Activated CD4-positive, alpha-beta T cell treated with anti-CD3 and anti-CD28 coated beads for 4 hours (primary cell): Measurements from ENCODE around the gene TMEM219.
A peak's percentile ranks its signal among the peaks of the same experiment; 100 is the strongest.
"Not testable (repeated sequence)": the region's sequence is repeated elsewhere in the genome, so short reads cannot be mapped to it uniquely, and the experiment has no call there.

Experiments
- DNase-seq, 2 donors: peaks; one replicate each; pipeline ENCODE4 v3.0.0-alpha.2; 2020

The TMEM219 gene

GRCh38 chr16:29996766-29997250 is 34.9 kb downstream of the TMEM219 start:
- DNase-seq: no peak

- DNase-seq: no peak
Observed at GRCh38 chr16:29999605-30000004, 37.7 kb downstream of the TMEM219 start.

- DNase-seq: no peak
Observed at GRCh38 chr16:30000735-30001631, 39.1 kb downstream of the TMEM219 start.

- DNase-seq: no peak
Observed at GRCh38 chr16:30002614-30003346, 40.9 kb downstream of the TMEM219 start.

- no peak for DNase-seq
Observed at GRCh38 chr16:30003670-30004423, 42.0 kb downstream of the TMEM219 start.

- no peak for DNase-seq
Observed at GRCh38 chr16:30004424-30004776, 42.5 kb downstream of the TMEM219 start.

- no peak for DNase-seq
Observed at GRCh38 chr16:30004811-30005242, 42.9 kb downstream of the TMEM219 start.

- peak; percentile 40 to 48 for DNase-seq
Observed at GRCh38 chr16:30005341-30006094, 43.6 kb downstream of the TMEM219 start.

GRCh38 chr16:30006095-30006473 is 44.2 kb downstream of the TMEM219 start:
- DNase-seq: no peak

- DNase-seq: no peak
Observed at GRCh38 chr16:30006659-30007377, 44.9 kb downstream of the TMEM219 start.

GRCh38 chr16:30007378-30007895 is 45.6 kb downstream of the TMEM219 start:
- DNase-seq: no peak

GRCh38 chr16:30009085-30009862 is 47.4 kb downstream of the TMEM219 start:
- DNase-seq: no peak

- DNase-seq: no peak
Observed at GRCh38 chr16:30009990-30010843, 48.3 kb downstream of the TMEM219 start.

GRCh38 chr16:30010844-30011713 is 49.2 kb downstream of the TMEM219 start, which contains the start of gene DOC2A:
Gene DOC2A (minus strand): TSS chr16:30011027. CDS start chr16:30010222, 805 bp downstream.
- peak; percentile 24 to 46 for DNase-seq

- no peak for DNase-seq
Observed at GRCh38 chr16:30011714-30012504, 50.0 kb downstream of the TMEM219 start.

GRCh38 chr16:30012598-30012997 is 50.7 kb downstream of the TMEM219 start:
- DNase-seq: not testable (repeated sequence)

GRCh38 chr16:30015450-30015849 is 53.6 kb downstream of the TMEM219 start:
- DNase-seq: not testable (repeated sequence)
